Fibroblast of lung (primary cell): ENCODE measurements around the gene DYSF.

Source experiments
- CTCF ChIP-seq, 2 donors: IDR thresholded peaks in 1 of 2; conservative IDR thresholded peaks in 1 of 2; 1 replicate in 1 of 2; 2 replicates in 1 of 2; pipeline ENCODE4 v1.5.1; 2011 to 2012; ENCODE audit warnings: low read length in 2 of 2, control low read depth in 1 of 2, inconsistent platforms in 1 of 2, low read depth in 1 of 2, mild to moderate bottlenecking in 1 of 2
- EZH2 ChIP-seq: IDR thresholded peaks from 2 replicates; pipeline ENCODE4 v1.5.1; 2012; ENCODE audit warnings: low read length, control low read depth, mild to moderate bottlenecking; ENCODE audit errors: missing control alignments

GRCh38 chr2:71536226-71536671 is 82.9 kb downstream of the DYSF start:
- TF ChIP-seq CTCF (conservative IDR thresholded peaks at IDR 0.05 in 1 of 2, IDR thresholded peaks at IDR 0.05 in 1 of 2; ENCODE audit: low read depth in 1 of 2, low read length in 2 of 2) (no peak), EZH2 (no peak)
